Pulmonary artery endothelial cell (primary cell): Measurements from ENCODE around the gene N4BP2. TPM values are rescaled to one million over a fixed set of nuclear protein-coding genes. Genes with fewer than 3 reads are reported as not detected.

Experiments
- DNase-seq: peaks from one replicate; pipeline ENCODE4 v3.0.0-alpha.2; 2011; ENCODE audit warnings: low read depth, low spot score
- total RNA-seq: library from RNA; depleted of rRNA; stranded (reverse); fragments of >200 nt; gene quantifications from 2 replicates; pipeline ENCODE4 v1.2.3, GENCODE V29; 2014

The N4BP2 gene
- total RNA-seq, 1 donor from 2014 or later: 4.6 TPM

DNA sequence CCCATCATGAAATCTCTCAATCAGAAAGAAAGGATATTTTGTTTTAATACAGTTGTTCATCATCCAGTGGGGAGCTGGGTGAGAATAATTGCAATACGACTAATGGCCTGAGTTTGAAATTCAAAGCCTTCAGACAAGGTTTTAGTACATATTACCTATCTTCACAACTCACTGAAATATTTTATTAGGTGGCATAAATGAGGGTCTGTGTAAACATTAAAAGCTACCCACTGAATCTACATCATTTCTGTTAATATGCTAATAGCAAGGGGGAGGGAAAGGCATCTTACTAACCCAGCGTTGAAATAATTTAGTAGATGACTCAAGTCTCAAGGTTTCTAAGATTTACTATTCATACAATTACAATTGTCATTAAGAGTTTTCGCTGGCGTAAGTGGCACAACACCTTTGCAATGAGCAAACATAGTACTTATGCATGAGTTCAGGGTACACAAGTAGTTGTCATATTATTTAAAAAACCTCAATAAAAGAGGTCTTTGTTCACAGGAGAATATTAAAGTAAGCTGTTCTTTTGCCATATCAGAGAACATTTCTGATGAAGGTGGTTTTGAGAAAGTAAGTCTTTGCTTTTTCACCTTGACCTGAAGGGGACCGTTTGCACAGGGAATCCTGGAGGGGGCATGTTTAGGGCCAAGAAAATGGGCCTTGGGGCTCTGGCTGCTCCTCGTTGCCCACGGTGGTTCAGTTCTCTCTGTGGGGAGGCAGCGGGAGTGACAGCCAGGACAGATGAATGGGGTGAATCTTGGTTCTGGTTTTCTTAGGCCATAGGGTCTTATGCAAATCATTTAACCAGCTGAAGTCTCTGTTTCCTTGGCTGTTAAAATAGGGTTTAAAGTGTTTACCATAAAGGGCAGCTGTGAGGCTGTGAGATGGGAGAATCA is 135.7 kb downstream of the N4BP2 start:
- no peak for DNase-seq

GRCh38 chr4:40193016-40193571 is 136.4 kb downstream of the N4BP2 start:
- no peak for DNase-seq

- no peak for DNase-seq
Observed at GRCh38 chr4:40193578-40193977, 136.9 kb downstream of the N4BP2 start.

DNA sequence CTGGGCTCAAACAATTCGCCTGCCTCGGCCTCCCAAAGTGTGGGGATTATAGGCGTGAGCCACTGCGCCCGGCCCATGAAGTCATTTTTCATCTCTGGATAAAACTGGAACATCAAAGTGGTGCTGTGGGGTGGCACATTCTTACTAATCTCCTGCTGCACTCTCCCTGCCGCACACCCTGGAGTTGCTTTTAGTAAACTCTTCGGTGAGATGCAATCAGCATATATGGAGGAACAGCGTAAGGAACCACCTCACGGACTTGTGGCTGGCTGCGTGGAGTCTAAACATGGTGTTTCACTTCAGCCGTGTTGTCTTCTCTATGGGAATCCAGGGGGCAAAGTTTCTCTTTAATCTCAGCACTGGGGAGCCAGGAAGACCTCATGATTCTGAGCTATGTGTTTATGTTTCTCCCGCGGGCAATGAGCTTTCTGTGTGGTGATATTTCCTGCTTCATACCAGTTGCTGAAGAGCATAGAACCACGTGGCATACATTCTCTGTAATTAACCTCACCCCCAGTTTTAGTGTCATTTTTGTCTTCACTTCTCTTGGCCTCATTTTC is 138.0 kb downstream of the N4BP2 start:
- no peak for DNase-seq

DNA sequence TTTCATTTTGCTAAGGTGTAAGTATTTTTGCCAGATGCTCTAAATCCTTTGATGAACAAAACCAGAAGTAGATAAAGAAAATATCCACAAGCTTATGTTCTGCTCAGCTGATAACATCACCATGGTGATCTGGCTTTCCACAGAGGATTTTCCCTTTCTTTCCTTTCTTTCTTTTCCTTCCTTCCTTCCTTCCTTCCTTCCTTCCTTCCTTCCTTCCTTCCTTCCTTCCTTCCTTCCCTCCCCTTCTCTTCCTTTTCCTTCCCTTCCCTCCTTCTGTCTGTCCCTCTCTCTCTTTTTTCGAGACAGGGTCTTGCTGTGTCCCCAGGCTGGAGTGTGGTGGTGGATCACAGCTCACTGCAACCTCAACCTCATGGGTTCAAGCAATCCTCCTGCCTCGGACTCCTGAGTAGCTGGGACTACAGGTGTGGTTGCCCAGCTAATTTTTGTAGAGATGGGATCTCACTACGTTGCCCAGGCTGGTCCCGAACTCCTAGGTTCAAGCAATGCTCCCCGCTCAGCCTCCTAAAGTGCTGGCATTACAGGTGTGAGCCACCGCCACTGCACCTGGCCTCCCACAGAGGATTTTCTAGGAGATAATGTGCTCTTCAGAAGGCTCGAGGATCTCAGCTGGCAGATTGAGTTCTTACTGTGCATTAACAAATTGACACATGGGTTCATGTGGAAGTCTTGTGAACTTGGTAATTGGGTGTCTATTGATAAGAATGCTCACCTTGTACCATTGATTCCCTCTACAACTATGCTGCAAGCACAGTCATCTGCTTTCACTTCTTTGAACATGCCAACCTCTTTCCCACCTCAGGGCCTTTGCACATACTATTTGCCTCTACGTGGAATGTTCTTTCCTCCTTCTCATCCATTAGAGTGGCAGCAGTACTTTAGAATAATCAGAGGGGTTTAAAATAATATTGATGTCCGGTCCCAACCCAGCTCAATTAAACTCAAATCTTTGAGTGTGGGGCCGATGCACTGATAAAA is 138.8 kb downstream of the N4BP2 start:
- DNase-seq: no peak

DNA sequence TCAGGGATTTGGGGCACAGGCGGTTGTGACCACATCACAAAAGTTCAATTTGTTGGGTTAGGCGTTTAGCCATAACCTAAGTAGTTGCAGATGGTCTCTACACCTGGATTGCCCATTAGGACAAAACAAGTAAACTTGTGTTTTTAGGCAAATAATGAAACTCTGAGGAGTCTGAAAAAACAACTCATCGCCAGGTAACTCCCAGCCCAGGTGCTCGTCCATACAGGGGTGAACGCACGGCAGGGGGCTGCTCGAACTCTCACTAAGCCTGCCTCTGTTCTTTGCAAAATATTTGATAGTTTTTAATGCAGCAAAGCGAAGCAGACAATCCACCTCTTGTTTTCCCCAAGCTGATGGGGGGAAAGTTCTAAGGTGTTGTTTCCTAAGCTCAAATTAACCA is 139.6 kb downstream of the N4BP2 start:
- no peak for DNase-seq

DNA sequence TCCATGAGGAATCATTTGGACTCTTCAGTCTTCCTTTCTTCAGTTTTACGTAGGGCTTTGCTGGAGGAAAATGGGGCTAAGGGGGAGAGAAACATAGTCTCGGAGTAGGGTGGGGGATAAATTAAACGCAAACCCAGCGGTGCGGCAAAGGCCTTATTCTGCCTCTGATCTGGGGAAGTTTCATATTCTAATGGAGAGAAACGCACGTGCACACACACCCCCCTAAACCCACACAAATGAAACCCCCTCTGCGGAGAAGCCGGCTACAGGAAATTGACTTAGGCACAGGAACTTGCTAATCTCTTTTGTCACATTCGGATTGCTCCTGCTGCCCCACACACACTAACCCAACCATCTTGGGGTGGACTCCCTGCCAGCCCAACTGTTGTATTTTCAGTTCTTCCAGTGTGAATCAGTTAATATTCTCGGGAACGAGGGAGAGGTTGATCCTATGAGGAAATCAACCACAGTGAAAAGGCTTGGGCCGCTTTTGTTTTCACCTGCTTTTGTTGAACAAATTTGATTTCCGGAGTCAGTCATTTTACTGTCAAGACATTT is 140.2 kb downstream of the N4BP2 start, which contains the start of gene RHOH:
TSS of gene RHOH (plus strand) at position 308 of the 558 bp plus-strand sequence. CDS start 46,356 bp downstream, outside the sequence.
- no peak for DNase-seq

- no peak for DNase-seq
Observed at GRCh38 chr4:40197879-40198689, 141.4 kb downstream of the N4BP2 start.

DNA sequence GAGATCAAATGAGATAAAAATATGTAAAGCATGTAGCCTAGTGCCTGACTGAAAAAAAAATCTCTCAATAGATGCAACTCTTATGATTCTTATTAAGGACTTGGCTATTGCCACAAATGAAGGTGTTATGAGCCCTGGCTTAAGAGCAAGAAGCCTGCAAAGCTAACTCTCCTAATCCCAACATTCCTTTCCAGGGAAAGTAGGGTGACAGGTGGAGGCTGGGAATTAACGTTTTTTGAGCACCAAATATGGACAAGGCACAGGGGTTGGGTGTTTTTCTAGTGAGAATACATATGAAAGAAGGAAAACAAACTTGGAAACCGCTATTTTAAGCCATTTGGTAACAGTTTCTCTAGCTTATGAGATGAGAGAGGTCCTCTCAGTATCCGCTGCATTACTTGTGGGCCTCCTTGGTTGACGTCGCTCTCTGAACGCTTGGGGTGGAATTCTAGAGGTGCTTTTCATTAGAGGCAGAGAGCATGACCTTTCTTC is 142.6 kb downstream of the N4BP2 start:
- no peak for DNase-seq

DNA sequence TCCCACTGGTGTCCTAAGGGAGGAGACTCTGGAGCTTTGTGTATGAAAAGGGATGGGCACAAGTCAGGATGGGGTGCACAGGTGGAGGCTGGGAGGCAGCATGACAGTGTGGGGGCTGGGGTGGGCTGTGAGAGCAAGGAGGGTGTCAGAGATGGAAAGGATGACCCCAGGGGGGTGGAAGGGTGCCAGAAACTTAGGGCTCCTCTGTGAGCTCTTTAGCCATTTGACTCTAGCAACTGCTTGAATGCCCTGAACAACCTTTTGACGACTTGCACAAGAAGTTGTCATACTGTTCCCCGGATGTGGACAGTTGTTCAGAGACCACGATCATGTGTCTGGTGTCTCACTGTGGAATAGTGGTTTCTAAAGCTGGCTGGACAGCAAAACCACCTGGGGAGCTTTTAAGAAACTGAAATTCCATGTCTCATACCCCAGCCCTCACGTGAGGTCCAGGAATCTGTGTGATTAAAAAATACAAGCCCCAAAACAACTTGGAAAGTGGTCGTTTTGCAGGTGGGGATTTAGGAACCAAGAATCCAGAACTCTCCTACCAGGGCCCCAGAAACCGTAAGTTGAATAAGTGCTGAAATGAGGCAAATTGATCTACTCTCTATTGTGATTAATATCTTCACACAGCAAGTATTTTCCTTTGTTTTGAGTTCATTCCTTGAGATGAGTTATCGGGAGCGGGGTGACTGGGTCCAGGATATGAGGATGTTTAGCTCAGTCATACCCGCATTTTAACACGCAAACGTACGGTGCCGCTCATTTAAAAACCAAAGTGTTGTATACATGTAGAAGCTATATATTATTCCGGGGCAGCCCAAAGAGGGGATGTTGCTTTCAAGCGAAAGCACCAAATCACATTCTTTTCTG is 143.6 kb downstream of the N4BP2 start:
- DNase-seq: no peak

DNA sequence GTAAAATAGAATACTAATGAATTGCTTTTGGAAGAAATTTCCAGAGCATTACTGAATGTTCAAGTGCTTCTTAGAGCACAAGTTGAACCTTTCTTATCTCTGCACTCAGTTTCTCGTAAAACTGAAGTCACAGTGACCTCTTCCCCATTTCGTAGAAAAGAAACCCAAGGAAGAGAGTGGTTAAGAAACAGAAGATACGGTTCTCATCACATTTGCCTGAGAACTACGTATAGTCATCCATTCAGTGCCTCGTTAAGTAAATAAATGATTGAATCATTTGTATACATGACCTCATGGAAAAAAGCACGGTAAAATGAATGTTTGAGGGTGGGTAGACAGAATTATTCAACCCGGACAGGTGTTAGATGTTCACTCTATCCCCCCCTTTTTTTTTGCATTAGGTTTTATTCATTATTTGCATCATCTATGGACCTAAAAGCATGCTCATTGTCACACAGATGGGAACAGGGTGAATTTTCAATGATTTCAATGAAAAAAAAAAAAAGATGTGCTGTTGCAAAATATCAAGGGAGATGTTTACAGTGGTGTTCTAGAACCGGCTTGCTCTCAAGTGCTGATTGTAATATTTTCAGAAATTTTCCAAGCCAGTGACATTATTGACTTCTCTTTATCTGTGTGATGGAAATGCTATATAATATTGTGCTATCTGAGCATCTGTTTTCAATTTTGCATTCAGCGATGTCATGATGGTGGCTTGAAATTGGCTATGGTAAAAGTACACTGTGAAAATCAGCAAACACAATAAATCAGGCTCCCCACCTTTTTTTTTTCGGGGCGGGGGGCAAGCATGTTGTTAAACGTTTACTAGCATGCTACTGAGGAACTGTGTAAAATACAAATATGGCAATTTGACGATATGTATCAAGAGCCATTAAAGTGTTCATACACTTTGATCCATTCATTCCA is 144.5 kb downstream of the N4BP2 start:
- DNase-seq: no peak

GRCh38 chr4:40201898-40202297 is 145.2 kb downstream of the N4BP2 start:
- DNase-seq: no peak

DNA sequence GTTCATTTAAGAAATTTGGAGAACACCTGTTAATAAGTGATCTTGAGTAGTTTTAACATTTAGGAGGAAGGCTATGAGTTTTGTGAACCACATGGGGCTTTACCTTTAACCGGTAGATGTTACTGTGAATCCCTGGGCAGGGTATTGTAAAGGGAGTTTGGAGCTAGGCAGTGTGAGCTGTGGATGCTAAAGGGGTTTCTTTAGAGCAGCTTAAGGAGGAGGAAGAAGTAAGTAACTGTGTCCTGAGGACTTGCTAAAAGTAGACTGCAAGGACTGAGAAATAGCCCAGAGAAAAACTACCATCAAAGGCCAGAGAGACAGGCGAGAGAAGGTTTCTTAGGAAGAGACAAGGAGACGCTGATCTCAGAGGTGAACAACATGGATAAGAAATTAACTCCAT is 145.8 kb downstream of the N4BP2 start:
- no peak for DNase-seq

DNA sequence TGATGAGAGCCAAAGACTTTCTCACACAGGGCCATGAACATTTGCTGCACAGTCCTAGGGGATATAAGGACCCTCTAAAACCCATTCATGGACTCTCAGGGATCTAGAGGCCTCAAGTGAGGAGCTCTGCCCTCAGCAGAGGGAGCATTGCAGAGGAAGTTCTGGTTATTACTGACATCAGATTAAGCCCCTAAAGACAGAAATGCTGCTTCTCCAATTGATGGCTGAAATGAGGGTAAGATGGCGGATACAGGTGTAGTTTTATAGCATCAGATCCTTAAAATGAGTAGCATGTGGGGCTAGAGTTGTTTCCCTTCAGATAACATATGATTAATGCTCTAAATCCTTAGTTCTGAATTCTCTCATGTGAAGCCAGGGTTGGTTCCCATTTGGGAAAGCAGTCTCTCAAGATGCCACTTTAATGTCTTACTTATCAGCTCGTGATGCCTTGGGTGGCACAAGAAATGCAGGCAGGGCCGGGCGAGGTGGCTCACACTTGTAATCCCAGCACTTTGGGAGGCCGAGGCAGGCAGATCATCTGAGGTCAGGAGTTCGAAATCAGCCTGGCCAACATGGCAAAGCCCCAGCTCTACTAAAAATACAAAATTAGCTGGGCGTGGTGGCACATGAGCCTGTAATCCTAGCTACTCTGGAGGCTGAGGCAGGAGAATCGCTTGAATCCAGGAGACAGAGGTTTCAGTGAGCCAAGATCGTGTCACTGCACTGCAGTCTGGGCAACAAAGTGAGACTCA is 148.0 kb downstream of the N4BP2 start:
- DNase-seq: no peak

- no peak for DNase-seq
Observed at GRCh38 chr4:40205259-40206198, 148.9 kb downstream of the N4BP2 start.

DNA sequence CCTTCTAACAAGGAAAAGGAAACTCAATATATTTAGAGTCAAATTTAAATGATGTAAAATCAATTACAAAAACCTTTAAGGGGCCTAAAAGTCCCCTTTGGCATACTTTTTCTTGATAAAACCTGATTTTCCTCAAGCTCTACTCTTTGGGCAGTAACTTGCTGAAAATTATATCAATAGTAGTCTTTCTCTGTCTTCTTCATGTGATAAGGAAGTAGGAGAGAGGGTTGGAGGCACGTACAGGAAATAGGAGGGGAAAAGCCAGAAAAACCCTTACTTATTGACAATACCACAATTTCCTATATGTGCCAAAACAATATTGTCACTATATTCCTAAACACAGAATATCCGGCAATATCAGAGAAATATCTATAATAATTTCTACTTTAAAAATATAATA is 149.8 kb downstream of the N4BP2 start:
- no peak for DNase-seq
